MV-4-11 (cell line): Measurements from ENCODE around the gene KRTAP10-10.
A peak's percentile ranks its signal among the peaks of the same experiment; 100 is the strongest.
"Not testable (repeated sequence)": the region's sequence is repeated elsewhere in the genome, so short reads cannot be mapped to it uniquely, and the experiment has no call there.

Source experiments
- DNase-seq: peaks from one replicate; lab custom pipeline; 2025; lab: John Stamatoyannopoulos, UW

Gene KRTAP10-10

GRCh38 chr21:44603109-44603875 is 33.9 kb upstream of the KRTAP10-10 start:
- DNase-seq, result no peak

- no peak for DNase-seq
Measured at GRCh38 chr21:44603911-44604310, 33.2 kb upstream of the KRTAP10-10 start.

- no peak for DNase-seq
Measured at GRCh38 chr21:44606495-44606894, 30.7 kb upstream of the KRTAP10-10 start.

- no peak for DNase-seq
Measured at GRCh38 chr21:44609193-44609592, 28.0 kb upstream of the KRTAP10-10 start.

- not testable (repeated sequence) for DNase-seq
Measured at GRCh38 chr21:44610157-44610843, 26.9 kb upstream of the KRTAP10-10 start.

- no peak for DNase-seq
Measured at GRCh38 chr21:44611551-44611950, 25.6 kb upstream of the KRTAP10-10 start.

- no peak for DNase-seq
Measured at GRCh38 chr21:44612029-44612486, 25.1 kb upstream of the KRTAP10-10 start, which contains the start of gene KRTAP10-8. Gene KRTAP10-8 (plus strand): TSS chr21:44612079. CDS start chr21:44612101, 22 bp downstream.

GRCh38 chr21:44612669-44613229 is 24.4 kb upstream of the KRTAP10-10 start:
- DNase-seq, result no peak

GRCh38 chr21:44613386-44614155 is 23.6 kb upstream of the KRTAP10-10 start:
- DNase-seq, result no peak

GRCh38 chr21:44614161-44614631 is 23.0 kb upstream of the KRTAP10-10 start:
- DNase-seq, result no peak

GRCh38 chr21:44614961-44615391 is 22.2 kb upstream of the KRTAP10-10 start:
- DNase-seq, result no peak

GRCh38 chr21:44615466-44615865 is 21.7 kb upstream of the KRTAP10-10 start:
- DNase-seq, result no peak

GRCh38 chr21:44615911-44616590 is 21.1 kb upstream of the KRTAP10-10 start:
- no peak for DNase-seq

GRCh38 chr21:44616591-44616926 is 20.6 kb upstream of the KRTAP10-10 start:
- DNase-seq, result no peak

GRCh38 chr21:44617071-44617501 is 20.1 kb upstream of the KRTAP10-10 start:
- no peak for DNase-seq

- DNase-seq, result peak; percentile 56
Measured at GRCh38 chr21:44618504-44618903, 18.7 kb upstream of the KRTAP10-10 start.

GRCh38 chr21:44618909-44619308 is 18.2 kb upstream of the KRTAP10-10 start:
- no peak for DNase-seq

- no peak for DNase-seq
Measured at GRCh38 chr21:44619886-44620285, 17.3 kb upstream of the KRTAP10-10 start.

- no peak for DNase-seq
Measured at GRCh38 chr21:44623575-44623974, 13.6 kb upstream of the KRTAP10-10 start.

GRCh38 chr21:44625756-44626155 is 11.4 kb upstream of the KRTAP10-10 start:
- DNase-seq, result no peak

- DNase-seq, result no peak
Measured at GRCh38 chr21:44626262-44626661, 10.9 kb upstream of the KRTAP10-10 start.
